Measurements from ENCODE around the gene FZD2.
"Not testable (repeated sequence)": the region's sequence is repeated elsewhere in the genome, so short reads cannot be mapped to it uniquely, and the experiment has no call there.

DNA sequence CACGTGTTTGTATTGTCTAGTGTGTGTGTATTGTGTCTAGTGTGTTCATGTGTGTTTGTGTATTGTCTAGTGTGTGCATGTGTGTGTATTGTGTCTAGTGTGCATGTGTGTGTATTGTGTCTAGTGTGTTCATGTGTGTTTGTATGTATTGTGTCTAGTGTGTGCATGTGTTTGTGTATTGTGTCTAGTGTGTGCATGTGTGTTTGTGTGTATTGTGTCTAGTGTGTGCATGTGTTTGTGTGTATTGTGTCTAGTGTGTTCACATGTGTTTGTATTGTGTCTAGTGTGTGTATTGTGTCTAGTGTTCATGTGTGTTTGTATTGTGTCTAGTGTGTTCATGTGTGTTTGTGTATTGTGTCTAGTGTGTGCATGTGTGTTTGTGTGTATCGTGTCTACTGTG lies 33.5 kb downstream of the FZD2 start:
- TF ChIP-seq, protein P1, sequence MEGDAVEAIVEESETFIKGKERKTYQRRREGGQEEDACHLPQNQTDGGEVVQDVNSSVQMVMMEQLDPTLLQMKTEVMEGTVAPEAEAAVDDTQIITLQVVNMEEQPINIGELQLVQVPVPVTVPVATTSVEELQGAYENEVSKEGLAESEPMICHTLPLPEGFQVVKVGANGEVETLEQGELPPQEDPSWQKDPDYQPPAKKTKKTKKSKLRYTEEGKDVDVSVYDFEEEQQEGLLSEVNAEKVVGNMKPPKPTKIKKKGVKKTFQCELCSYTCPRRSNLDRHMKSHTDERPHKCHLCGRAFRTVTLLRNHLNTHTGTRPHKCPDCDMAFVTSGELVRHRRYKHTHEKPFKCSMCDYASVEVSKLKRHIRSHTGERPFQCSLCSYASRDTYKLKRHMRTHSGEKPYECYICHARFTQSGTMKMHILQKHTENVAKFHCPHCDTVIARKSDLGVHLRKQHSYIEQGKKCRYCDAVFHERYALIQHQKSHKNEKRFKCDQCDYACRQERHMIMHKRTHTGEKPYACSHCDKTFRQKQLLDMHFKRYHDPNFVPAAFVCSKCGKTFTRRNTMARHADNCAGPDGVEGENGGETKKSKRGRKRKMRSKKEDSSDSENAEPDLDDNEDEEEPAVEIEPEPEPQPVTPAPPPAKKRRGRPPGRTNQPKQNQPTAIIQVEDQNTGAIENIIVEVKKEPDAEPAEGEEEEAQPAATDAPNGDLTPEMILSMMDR (conservative IDR thresholded peaks at IDR 0.05 in 1 of 2, IDR thresholded peaks at IDR 0.05 in 1 of 2; ENCODE audit: extremely low read depth in 1 of 2, insufficient read depth in 1 of 2, low read depth in 1 of 2, low read length in 2 of 2), result not testable (repeated sequence)
- TF ChIP-seq EZH2 (IDR thresholded peaks at IDR 0.05; ENCODE audit: borderline replicate concordance, low read length), result not testable (repeated sequence)

Data from mammary epithelial cell (primary cell).